Erythroblast (primary cell): ENCODE results near the gene SUGCT.

Experiments
- GATA1 ChIP-seq: IDR thresholded peaks from 2 replicates; pipeline ENCODE4 v1.6.1; 2011; ENCODE audit warnings: low read depth, mild to moderate bottlenecking, control low read depth, low read length, moderate library complexity
- POLR2A ChIP-seq: IDR thresholded peaks from 2 replicates; pipeline ENCODE4 v1.6.1; 2011; ENCODE audit warnings: mild to moderate bottlenecking, low read length

DNA sequence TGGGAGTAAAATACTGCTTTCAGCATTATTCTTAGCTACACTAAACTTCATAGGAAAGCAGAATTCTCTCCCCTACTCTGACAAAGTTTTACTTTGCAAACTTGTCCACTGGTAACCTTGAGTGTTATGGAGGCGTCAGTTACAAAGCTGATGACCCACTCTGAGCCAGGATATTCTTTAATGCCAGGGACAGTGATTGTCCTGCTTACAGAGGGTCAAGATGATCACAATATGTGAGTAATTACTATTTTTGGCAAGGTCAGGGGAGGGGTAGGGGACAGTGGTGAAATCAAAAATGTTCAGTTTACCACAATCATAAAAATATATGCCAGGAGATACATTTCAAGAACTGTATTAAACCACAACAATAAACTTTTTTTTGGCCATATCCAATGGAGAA, 520.6 kb downstream of the SUGCT start:
- TF ChIP-seq POLR2A (no peak), GATA1 (no peak)
